ENCODE measurements around the gene TMEM151A. TPM values are rescaled to one million over a fixed set of nuclear protein-coding genes. Genes with fewer than 3 reads are reported as not detected.
"Not testable (repeated sequence)": the region's sequence is repeated elsewhere in the genome, so short reads cannot be mapped to it uniquely, and the experiment has no call there.

Gene TMEM151A
- total RNA-seq, 1 experiment from 2014 or later = 1.4 TPM

DNA sequence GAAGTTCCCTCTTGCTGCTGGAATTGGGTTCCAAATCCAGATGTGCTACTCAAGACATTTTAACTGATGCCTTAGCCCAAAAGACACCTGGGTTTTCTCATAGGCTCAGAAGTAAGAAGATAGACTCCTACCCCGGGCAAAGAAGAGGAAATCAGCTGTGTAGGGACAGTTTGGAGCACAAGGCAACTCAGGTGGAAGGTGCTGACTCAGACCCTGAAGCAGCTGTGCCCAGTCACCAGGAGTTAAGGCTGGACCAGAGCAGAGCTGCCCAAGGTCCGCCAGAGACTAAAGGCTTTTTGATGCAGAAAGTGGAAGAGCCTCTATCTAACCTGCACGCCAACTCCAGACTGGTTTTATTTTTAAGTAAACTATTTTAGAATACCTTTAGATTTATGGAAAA lies 43.9 kb upstream of the TMEM151A start:
- BruUV-seq (replicated peaks) = no TSS peak

GRCh38 chr11:66248903-66249302 lies 42.8 kb upstream of the TMEM151A start:
- no peaks in the 10 kb centered on the region for H3K9me3 Mint-ChIP-seq (ENCODE audit: low read depth, unreplicated experiment)

More for the DNA sequence above, 43.9 kb upstream of the TMEM151A start:
- TF ChIP-seq CTCF (IDR thresholded peaks at IDR 0.05; ENCODE audit: unreplicated experiment) = no peak
- no peaks in the 10 kb centered on the region for H3K27me3 Mint-ChIP-seq (ENCODE audit: unreplicated experiment)
- peaks cover 12% of the 10 kb centered on the region for H3K36me3 Mint-ChIP-seq (ENCODE audit: insufficient read depth, unreplicated experiment)
- intact Hi-C loops (cut with micrococcal nuclease; ENCODE audit: unreplicated experiment) = no loop called here
- no peaks in the 10 kb centered on the region for H3K9me3 Mint-ChIP-seq (ENCODE audit: low read depth, unreplicated experiment)
- H3K4me1 Mint-ChIP-seq (ENCODE audit: low read depth, unreplicated experiment) = no peaks in the 10 kb centered on the region
- no peak overlapping the region for H3K4me3 Mint-ChIP-seq (ENCODE audit: low read depth, unreplicated experiment)
- DNase-seq = no peak
- CTCF ChIA-PET = no interaction called here
- no peak overlapping the region for H3K27ac Mint-ChIP-seq (ENCODE audit: unreplicated experiment)

GRCh38 chr11:66251809-66252208 lies 39.9 kb upstream of the TMEM151A start:
- no peaks in the 10 kb centered on the region for H3K9me3 Mint-ChIP-seq (ENCODE audit: low read depth, unreplicated experiment)
- BruUV-seq (replicated peaks) = no TSS peak
- no peaks in the 10 kb centered on the region for H3K27me3 Mint-ChIP-seq (ENCODE audit: unreplicated experiment)
- DNase-seq = no peak
- H3K27ac Mint-ChIP-seq (ENCODE audit: unreplicated experiment) = peak overlapping the region; percentile 27
- intact Hi-C loops (cut with micrococcal nuclease; ENCODE audit: unreplicated experiment) = no loop called here
- H3K4me3 Mint-ChIP-seq (ENCODE audit: low read depth, unreplicated experiment) = no peak overlapping the region
- TF ChIP-seq CTCF (IDR thresholded peaks at IDR 0.05; ENCODE audit: unreplicated experiment) = no peak
- H3K36me3 Mint-ChIP-seq (ENCODE audit: insufficient read depth, unreplicated experiment) = peaks cover 3% of the 10 kb centered on the region
- CTCF ChIA-PET = interaction anchor here (1.2 to 1.7 kb wide), 2 partner anchors 15 to 29 kb away, joined by 4 to 8 read pairs; no protein-coding TSS in a partner anchor
- peaks cover 4% of the 10 kb centered on the region for H3K4me1 Mint-ChIP-seq (ENCODE audit: low read depth, unreplicated experiment)

More at GRCh38 chr11:66248903-66249302, 42.8 kb upstream of the TMEM151A start:
- CTCF ChIA-PET = no interaction called here
- peaks cover 7% of the 10 kb centered on the region for H3K36me3 Mint-ChIP-seq (ENCODE audit: insufficient read depth, unreplicated experiment)
- no peaks in the 10 kb centered on the region for H3K4me1 Mint-ChIP-seq (ENCODE audit: low read depth, unreplicated experiment)
- no TSS peak for BruUV-seq (replicated peaks)
- no peak overlapping the region for H3K4me3 Mint-ChIP-seq (ENCODE audit: low read depth, unreplicated experiment)
- no peak overlapping the region for H3K27ac Mint-ChIP-seq (ENCODE audit: unreplicated experiment)
- TF ChIP-seq CTCF (IDR thresholded peaks at IDR 0.05; ENCODE audit: unreplicated experiment) = no peak
- no peaks in the 10 kb centered on the region for H3K27me3 Mint-ChIP-seq (ENCODE audit: unreplicated experiment)
- no peak for DNase-seq
- intact Hi-C loops (cut with micrococcal nuclease; ENCODE audit: unreplicated experiment) = no loop called here

DNA sequence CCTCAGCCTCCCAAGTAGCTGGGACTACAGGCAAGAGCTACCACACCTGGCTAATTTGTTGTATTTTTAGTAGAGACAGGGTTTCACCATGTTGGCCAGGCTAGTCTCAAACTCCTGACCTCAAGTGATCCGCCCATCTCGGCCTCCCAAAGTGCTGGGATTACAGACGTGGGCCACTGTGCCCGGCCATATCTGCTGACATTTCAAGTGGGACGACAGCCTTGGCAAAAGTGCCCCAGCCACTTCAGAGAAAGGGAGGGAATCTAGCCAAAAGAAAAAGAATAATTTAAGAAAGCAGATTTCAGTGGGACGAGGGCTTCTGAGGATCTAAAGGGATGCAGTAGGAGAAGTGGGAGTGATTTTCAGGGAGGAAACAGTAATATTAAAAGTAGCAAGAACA lies 38.6 kb upstream of the TMEM151A start:
- H3K4me3 Mint-ChIP-seq (ENCODE audit: low read depth, unreplicated experiment); intact Hi-C loops (cut with micrococcal nuclease; ENCODE audit: unreplicated experiment); BruUV-seq (replicated peaks); H3K27ac Mint-ChIP-seq (ENCODE audit: unreplicated experiment); H3K9me3 Mint-ChIP-seq (ENCODE audit: low read depth, unreplicated experiment); H3K27me3 Mint-ChIP-seq (ENCODE audit: unreplicated experiment); DNase-seq; H3K4me1 Mint-ChIP-seq (ENCODE audit: low read depth, unreplicated experiment): not testable (repeated sequence)
- CTCF ChIA-PET = interaction anchor here (0.7 to 1.7 kb wide), 2 partner anchors 15 to 31 kb away, joined by 4 to 8 read pairs; no protein-coding TSS in a partner anchor
- peaks cover 16% of the 10 kb centered on the region for H3K36me3 Mint-ChIP-seq (ENCODE audit: insufficient read depth, unreplicated experiment)

DNA sequence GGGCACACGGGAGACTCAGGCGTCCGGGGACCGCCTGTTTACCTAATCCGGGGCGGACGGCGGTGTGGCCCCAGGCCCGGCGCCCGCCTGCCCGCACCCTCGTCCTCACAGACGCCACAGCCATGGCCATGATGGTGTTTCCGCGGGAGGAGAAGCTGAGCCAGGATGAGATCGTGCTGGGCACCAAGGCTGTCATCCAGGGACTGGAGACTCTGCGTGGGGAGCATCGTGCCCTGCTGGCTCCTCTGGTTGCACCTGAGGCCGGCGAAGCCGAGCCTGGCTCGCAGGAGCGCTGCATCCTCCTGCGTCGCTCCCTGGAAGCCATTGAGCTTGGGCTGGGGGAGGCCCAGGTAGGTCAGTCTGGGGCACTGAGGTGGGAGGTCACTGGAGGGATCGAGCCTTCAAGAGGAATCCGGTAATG lies 33.2 kb upstream of the TMEM151A start:
- Mint-ChIP-seq H3K36me3 (ENCODE audit: insufficient read depth, unreplicated experiment) (peaks cover 55% of the 10 kb centered on the region), H3K4me3 (ENCODE audit: low read depth, unreplicated experiment) (peak overlapping the region; percentile 77), H3K9me3 (ENCODE audit: low read depth, unreplicated experiment) (no peaks in the 10 kb centered on the region), H3K4me1 (ENCODE audit: low read depth, unreplicated experiment) (peaks cover 19% of the 10 kb centered on the region), H3K27me3 (ENCODE audit: unreplicated experiment) (no peaks in the 10 kb centered on the region), H3K27ac (ENCODE audit: unreplicated experiment) (no peak overlapping the region)
- intact Hi-C loops (cut with micrococcal nuclease; ENCODE audit: unreplicated experiment) = no loop called here
- no TSS peak for BruUV-seq (replicated peaks)
- CTCF ChIA-PET = interaction anchor here (0.7 kb wide), 1 partner anchor 9 kb away, joined by 3 read pairs; no protein-coding TSS in a partner anchor
- DNase-seq = no peak
- no peak for TF ChIP-seq CTCF (IDR thresholded peaks at IDR 0.05; ENCODE audit: unreplicated experiment)
